Measurements from ENCODE around the gene TRANK1.

DNA sequence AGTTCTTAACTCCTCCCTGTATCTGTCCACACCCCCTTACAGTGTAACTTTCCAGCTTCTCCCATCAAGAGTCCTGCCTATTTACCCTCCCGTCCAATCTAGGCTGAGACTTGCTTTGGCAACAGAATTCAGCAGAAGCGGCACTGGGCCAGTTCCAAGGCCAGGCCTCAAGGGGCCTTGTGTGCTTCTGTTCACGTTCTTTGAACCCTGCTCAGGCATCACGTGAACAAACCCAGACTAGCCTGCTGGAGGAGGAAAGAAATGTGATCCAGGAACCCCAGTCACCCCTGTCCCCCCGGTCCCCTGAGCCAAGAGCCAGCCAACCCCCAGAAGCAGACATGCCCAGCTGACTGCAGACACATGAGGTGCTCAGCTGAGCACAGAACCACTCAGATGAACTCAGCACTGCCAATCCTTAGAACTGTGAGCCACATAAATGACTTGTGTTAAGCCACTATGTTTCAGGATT, 104.4 kb downstream of the TRANK1 start:
- no peak for TF ChIP-seq CHD1 (IDR thresholded peaks at IDR 0.05; ENCODE audit: low read depth, low read length)
- no peak for TF ChIP-seq CEBPB (IDR thresholded peaks at IDR 0.05; ENCODE audit: low read depth, low read length)
- TF ChIP-seq POLR2A (IDR thresholded peaks at IDR 0.05; ENCODE audit: low read depth, low read length) = no peak
- no peak for TF ChIP-seq RCOR1 (IDR thresholded peaks at IDR 0.05; ENCODE audit: insufficient replicate concordance, low read length)
- TF ChIP-seq, protein P1, sequence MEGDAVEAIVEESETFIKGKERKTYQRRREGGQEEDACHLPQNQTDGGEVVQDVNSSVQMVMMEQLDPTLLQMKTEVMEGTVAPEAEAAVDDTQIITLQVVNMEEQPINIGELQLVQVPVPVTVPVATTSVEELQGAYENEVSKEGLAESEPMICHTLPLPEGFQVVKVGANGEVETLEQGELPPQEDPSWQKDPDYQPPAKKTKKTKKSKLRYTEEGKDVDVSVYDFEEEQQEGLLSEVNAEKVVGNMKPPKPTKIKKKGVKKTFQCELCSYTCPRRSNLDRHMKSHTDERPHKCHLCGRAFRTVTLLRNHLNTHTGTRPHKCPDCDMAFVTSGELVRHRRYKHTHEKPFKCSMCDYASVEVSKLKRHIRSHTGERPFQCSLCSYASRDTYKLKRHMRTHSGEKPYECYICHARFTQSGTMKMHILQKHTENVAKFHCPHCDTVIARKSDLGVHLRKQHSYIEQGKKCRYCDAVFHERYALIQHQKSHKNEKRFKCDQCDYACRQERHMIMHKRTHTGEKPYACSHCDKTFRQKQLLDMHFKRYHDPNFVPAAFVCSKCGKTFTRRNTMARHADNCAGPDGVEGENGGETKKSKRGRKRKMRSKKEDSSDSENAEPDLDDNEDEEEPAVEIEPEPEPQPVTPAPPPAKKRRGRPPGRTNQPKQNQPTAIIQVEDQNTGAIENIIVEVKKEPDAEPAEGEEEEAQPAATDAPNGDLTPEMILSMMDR (conservative IDR thresholded peaks at IDR 0.05; ENCODE audit: low read depth, low read length) = no peak
- TF ChIP-seq, protein P2, sequence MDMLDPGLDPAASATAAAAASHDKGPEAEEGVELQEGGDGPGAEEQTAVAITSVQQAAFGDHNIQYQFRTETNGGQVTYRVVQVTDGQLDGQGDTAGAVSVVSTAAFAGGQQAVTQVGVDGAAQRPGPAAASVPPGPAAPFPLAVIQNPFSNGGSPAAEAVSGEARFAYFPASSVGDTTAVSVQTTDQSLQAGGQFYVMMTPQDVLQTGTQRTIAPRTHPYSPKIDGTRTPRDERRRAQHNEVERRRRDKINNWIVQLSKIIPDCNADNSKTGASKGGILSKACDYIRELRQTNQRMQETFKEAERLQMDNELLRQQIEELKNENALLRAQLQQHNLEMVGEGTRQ (IDR thresholded peaks at IDR 0.05; ENCODE audit: low read depth, low read length) = no peak
- TF ChIP-seq RAD21 (IDR thresholded peaks at IDR 0.05; ENCODE audit: low read length) = no peak
- no peak for TF ChIP-seq RFX5 (IDR thresholded peaks at IDR 0.05; ENCODE audit: low read depth, low read length)
- TF ChIP-seq BHLHE40 (IDR thresholded peaks at IDR 0.05; ENCODE audit: low read depth, low read length) = no peak
- no peak for TF ChIP-seq MAZ (IDR thresholded peaks at IDR 0.05; ENCODE audit: borderline replicate concordance, low read depth, low read length)
- TF ChIP-seq MXI1 (IDR thresholded peaks at IDR 0.05; ENCODE audit: borderline replicate concordance, low read depth, low read length) = no peak
- TF ChIP-seq, protein P3, sequence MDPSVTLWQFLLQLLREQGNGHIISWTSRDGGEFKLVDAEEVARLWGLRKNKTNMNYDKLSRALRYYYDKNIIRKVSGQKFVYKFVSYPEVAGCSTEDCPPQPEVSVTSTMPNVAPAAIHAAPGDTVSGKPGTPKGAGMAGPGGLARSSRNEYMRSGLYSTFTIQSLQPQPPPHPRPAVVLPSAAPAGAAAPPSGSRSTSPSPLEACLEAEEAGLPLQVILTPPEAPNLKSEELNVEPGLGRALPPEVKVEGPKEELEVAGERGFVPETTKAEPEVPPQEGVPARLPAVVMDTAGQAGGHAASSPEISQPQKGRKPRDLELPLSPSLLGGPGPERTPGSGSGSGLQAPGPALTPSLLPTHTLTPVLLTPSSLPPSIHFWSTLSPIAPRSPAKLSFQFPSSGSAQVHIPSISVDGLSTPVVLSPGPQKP (IDR thresholded peaks at IDR 0.05; ENCODE audit: borderline replicate concordance, low read depth, low read length) = no peak
- no peak for TF ChIP-seq FOS (IDR thresholded peaks at IDR 0.05; ENCODE audit: low read depth, low read length)
- TF ChIP-seq SMC3 (IDR thresholded peaks at IDR 0.05; ENCODE audit: low read depth, low read length) = no peak

Measured in IMR-90 (cell line).